Measurements from ENCODE around the gene INHBC.

DNA sequence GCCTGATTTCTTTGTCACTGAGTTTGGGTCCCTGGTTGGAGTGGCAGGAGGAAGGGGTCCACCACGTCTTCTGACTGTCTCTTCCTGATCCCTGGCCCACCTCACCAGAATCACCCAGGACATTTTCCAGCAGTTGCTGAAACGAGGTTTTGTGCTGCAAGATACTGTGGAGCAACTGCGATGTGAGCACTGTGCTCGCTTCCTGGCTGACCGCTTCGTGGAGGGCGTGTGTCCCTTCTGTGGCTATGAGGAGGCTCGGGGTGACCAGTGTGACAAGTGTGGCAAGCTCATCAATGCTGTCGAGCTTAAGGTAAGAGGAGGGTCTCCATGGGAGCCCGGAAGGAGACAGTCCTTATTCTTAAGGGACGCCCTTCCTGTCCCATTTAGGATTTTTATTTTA, 65.6 kb downstream of the INHBC start:
- no peak for TF ChIP-seq EZH2phosphoT487 (IDR thresholded peaks at IDR 0.05; ENCODE audit: borderline replicate concordance, low read depth, low read length)
- TF ChIP-seq, protein P1, sequence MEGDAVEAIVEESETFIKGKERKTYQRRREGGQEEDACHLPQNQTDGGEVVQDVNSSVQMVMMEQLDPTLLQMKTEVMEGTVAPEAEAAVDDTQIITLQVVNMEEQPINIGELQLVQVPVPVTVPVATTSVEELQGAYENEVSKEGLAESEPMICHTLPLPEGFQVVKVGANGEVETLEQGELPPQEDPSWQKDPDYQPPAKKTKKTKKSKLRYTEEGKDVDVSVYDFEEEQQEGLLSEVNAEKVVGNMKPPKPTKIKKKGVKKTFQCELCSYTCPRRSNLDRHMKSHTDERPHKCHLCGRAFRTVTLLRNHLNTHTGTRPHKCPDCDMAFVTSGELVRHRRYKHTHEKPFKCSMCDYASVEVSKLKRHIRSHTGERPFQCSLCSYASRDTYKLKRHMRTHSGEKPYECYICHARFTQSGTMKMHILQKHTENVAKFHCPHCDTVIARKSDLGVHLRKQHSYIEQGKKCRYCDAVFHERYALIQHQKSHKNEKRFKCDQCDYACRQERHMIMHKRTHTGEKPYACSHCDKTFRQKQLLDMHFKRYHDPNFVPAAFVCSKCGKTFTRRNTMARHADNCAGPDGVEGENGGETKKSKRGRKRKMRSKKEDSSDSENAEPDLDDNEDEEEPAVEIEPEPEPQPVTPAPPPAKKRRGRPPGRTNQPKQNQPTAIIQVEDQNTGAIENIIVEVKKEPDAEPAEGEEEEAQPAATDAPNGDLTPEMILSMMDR (conservative IDR thresholded peaks at IDR 0.05; ENCODE audit: low read length), result no peak

Measured in OCI-LY7 (cell line).